Cardiac fibroblast (primary cell): ENCODE data around the gene RHBDD1.
"Not testable (repeated sequence)": the region's sequence is repeated elsewhere in the genome, so short reads cannot be mapped to it uniquely, and the experiment has no call there.

Experiments
- DNase-seq, 2 donors: peaks; one replicate each; pipeline versions ENCODE4 v3.0.0 to v3.0.0-alpha.2; 2010; ENCODE audit warnings: low read depth in 2 of 2
- H3K4me3 ChIP-seq, 2 donors: replicated peaks in 1 of 2; 1 replicate in 1 of 2; 2 replicates in 1 of 2; pipeline ENCODE4 v1.5.1; 2011; ENCODE audit warnings: low read depth in 2 of 2, low read length in 2 of 2, mild to moderate bottlenecking in 2 of 2, moderate library complexity in 1 of 2
- CTCF ChIP-seq: IDR thresholded peaks from one replicate; pipeline ENCODE4 v1.5.1; 2011; ENCODE audit warnings: low read depth, mild to moderate bottlenecking, low read length, inconsistent platforms

RHBDD1 gene

GRCh38 chr2:226836548-226836885 lies 663 bp downstream of the RHBDD1 start:
- no peak for TF ChIP-seq CTCF
- DNase-seq = no peak
- peak overlapping the region; percentile 82 to 83 for H3K4me3 ChIP-seq

- no peak for TF ChIP-seq CTCF
- H3K4me3 ChIP-seq = no peak overlapping the region
- DNase-seq = no peak
Observed at GRCh38 chr2:226837334-226837733, 1.5 kb downstream of the RHBDD1 start.

- DNase-seq = no peak
- no peak overlapping the region for H3K4me3 ChIP-seq
- no peak for TF ChIP-seq CTCF
Observed at GRCh38 chr2:226837787-226838603, 2.1 kb downstream of the RHBDD1 start.

GRCh38 chr2:226838722-226839121 lies 2.9 kb downstream of the RHBDD1 start:
- no peak overlapping the region for H3K4me3 ChIP-seq
- TF ChIP-seq CTCF = no peak
- no peak for DNase-seq

- H3K4me3 ChIP-seq = no peak overlapping the region
- no peak for DNase-seq
- no peak for TF ChIP-seq CTCF
Observed at GRCh38 chr2:226839161-226839560, 3.3 kb downstream of the RHBDD1 start.

GRCh38 chr2:226839951-226840350 lies 4.1 kb downstream of the RHBDD1 start:
- DNase-seq = no peak
- no peak overlapping the region for H3K4me3 ChIP-seq
- no peak for TF ChIP-seq CTCF

- not testable (repeated sequence) for H3K4me3 ChIP-seq, DNase-seq
Observed at GRCh38 chr2:226843001-226843400, 7.1 kb downstream of the RHBDD1 start.
